ENCODE data around the gene TM7SF2.

- TF ChIP-seq EZH2 (IDR thresholded peaks at IDR 0.05; ENCODE audit: insufficient read depth, poor library complexity, severe bottlenecking), result no peak
- no peak for TF ChIP-seq EZH2phosphoT487 (IDR thresholded peaks at IDR 0.05; ENCODE audit: insufficient read depth, low read depth)
These were observed 15.5 kb upstream of the TM7SF2 start, which contains the start of gene VPS51 for GRCh38 chr11:65095974-65096806.
